Testis (tissue), 3 donors: ENCODE measurements around the gene IFNL1. TPM values are rescaled to one million over a fixed set of nuclear protein-coding genes. Genes with fewer than 3 reads are reported as not detected.

Source experiments
- DNase-seq: peaks from one replicate; pipeline ENCODE4 v3.0.0-alpha.2; 2019
- H3K27ac ChIP-seq, 2 donors: fragments of 200-600 bp; sonication (generic); one replicate each; pipeline ENCODE4 v1.5.1; 2019
- H3K27me3 ChIP-seq: fragments of 200-600 bp; sonication (generic); one replicate; pipeline ENCODE4 v1.5.1; 2019
- H3K36me3 ChIP-seq: fragments of 200-600 bp; sonication (generic); one replicate; pipeline ENCODE4 v1.5.1; 2017; ENCODE audit warnings: low read depth; ENCODE audit errors: missing control alignments
- H3K4me1 ChIP-seq: fragments of 200-600 bp; sonication (generic); one replicate; pipeline ENCODE4 v1.5.1; 2019
- H3K4me3 ChIP-seq, 2 donors: fragments of 200-600 bp; sonication (generic); one replicate each; pipeline ENCODE4 v1.5.1; 2017 to 2019
- H3K9me3 ChIP-seq: fragments of 200-600 bp; sonication (generic); one replicate; pipeline ENCODE4 v1.5.1; 2017
- POLR2A ChIP-seq: fragments of 450-650 bp; IDR thresholded peaks from one replicate; pipeline ENCODE4 v1.6.1; 2017; ENCODE audit warnings: antibody characterized with exemption, mild to moderate bottlenecking, moderate library complexity
- WGBS, 2 donors: methylation state at CpG; one replicate each; pipeline ENCODE4 v1.1.5; 2018; 5-methylcytosine and 5-hydroxymethylcytosine counted together
- intact Hi-C: fragments of 100-400 bp; cut with DNase I; formaldehyde crosslinking; loops from one replicate; pipeline ENCODE4 v1.15.1; 2023; ENCODE audit warnings: low total_unique reads
- polyA plus RNA-seq: library from polyadenylated mRNA; stranded (reverse); fragments of 350-450 nt; fragmentation: Illumina TruSeq; extraction: RNeasy Lipid Tissue Mini Kit (QIAGEN cat#74804); gene quantifications from one replicate; pipeline ENCODE4 v1.2.3, GENCODE V29; 2014; ENCODE audit warnings: low read depth, low replicate concordance; ENCODE audit not compliant: insufficient read depth
- total RNA-seq, 2 donors: library from RNA; depleted of rRNA; stranded (reverse); fragments of >200 nt; gene quantifications; one replicate each; pipeline ENCODE4 v1.2.3, GENCODE V29; 2016
- TF ChIP-seq, protein P1 (sequence below), 3 experiments: fragments of 450-650 bp in 2 of 3; fragments of 200-600 bp in 1 of 3; sonication (generic) in 1 of 3; IDR thresholded peaks; one replicate each; pipeline ENCODE4 v1.5.1; 2016 to 2019; ENCODE audit warnings: antibody characterized with exemption in 3 of 3, mild to moderate bottlenecking in 2 of 3, moderate library complexity in 1 of 3

IFNL1 gene
- total and polyA plus RNA-seq, 3 donors from 2014 or later, result not detected

DNA sequence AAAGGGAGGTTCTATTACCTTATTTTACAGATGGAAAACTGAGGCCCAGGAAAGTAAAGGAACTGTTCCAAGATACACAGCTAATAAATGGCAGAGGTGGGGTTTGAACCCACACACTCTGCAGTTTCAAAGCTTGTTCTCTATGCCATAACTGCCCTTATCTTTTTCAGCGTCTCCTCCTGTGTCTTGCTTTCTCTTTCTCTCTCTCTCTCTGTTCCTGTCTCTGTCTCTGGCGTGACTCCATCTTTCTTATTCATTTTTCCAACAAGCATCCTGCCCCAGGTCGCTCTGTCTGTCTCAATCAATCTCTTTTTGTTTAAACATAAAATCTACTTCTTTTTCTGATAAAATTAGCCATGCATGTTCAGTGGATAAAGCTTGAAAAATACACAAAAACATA lies 44.4 kb upstream of the IFNL1 start:
- Histone ChIP-seq H3K4me3 (no peak overlapping the region), H3K4me1 (no peaks in the 10 kb centered on the region), H3K36me3 (no peaks in the 10 kb centered on the region), H3K27ac (no peak overlapping the region), H3K9me3 (no peaks in the 10 kb centered on the region), H3K27me3 (no peaks in the 10 kb centered on the region)
- no peak for DNase-seq
- TF ChIP-seq, protein P1, sequence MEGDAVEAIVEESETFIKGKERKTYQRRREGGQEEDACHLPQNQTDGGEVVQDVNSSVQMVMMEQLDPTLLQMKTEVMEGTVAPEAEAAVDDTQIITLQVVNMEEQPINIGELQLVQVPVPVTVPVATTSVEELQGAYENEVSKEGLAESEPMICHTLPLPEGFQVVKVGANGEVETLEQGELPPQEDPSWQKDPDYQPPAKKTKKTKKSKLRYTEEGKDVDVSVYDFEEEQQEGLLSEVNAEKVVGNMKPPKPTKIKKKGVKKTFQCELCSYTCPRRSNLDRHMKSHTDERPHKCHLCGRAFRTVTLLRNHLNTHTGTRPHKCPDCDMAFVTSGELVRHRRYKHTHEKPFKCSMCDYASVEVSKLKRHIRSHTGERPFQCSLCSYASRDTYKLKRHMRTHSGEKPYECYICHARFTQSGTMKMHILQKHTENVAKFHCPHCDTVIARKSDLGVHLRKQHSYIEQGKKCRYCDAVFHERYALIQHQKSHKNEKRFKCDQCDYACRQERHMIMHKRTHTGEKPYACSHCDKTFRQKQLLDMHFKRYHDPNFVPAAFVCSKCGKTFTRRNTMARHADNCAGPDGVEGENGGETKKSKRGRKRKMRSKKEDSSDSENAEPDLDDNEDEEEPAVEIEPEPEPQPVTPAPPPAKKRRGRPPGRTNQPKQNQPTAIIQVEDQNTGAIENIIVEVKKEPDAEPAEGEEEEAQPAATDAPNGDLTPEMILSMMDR (IDR thresholded peaks at IDR 0.05), result no peak
- no peak for TF ChIP-seq POLR2A
- 72 to 76% methylated on average over 3 of the region's 3 CpGs for WGBS, 2 donors
- intact Hi-C loops, result no loop called here

DNA sequence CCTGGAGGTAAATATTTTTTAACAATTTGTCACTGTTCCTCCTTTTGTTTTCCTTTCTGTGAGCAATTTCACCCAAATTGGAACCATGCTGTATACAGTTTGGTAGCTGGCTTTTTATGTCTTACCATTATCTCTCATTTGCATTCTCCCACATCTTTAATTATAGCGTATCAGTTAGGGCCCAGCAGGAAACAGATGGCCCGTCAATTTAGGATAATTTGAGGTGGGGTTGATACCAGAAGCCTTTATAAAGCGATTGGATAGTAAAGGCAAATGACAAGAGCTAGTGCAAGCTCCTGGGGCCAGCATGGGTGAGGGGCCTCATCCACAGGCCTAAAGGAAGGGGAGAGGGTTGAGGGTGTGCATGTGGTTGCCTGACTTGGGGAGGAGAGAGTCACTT lies 43.7 kb upstream of the IFNL1 start:
- no peak for DNase-seq
- intact Hi-C loops, result no loop called here
- Histone ChIP-seq H3K4me3 (no peak overlapping the region), H3K9me3 (no peaks in the 10 kb centered on the region), H3K4me1 (no peaks in the 10 kb centered on the region), H3K36me3 (no peaks in the 10 kb centered on the region), H3K27me3 (no peaks in the 10 kb centered on the region), H3K27ac (no peak overlapping the region)
- no peak for TF ChIP-seq POLR2A
- TF ChIP-seq, protein P1 (IDR thresholded peaks at IDR 0.05), result no peak
- WGBS, 2 donors, result 50 to 68% methylated on average over 3 of the region's 3 CpGs

DNA sequence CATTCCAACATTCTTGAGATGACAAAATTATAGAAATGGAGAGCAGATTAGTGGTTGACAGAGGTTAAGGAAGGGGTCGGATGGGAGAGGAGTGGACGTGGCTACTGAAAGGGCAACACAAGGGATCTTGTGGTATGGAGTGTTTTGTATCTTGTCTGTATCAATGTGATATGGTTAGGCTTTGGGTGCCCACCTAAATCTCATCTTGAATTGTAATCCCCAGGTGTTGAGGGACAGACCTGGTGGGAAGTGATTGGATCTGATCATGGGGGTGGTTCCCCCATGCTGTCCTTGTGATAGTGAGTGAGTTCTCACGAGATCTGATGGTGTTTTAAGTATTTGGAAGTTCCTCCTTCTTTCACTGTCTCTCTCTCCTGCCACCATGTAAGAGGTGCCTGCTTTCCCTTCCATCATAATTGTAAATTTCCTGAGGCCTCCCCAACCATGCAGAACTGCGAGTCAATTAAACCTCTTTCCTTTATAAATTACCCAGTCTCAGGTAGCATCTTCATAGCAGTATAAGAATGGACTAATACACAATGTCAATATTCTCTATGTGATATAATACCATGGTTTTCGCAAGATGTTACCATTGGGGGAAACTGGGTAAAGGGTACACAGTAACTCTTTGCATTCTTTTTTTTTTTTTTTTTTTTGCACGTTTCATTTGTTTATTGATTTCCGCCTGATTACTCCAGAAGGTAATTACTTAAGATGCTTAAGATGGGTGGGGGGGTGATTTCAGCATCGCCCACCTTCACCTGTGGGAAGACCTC lies 42.6 kb upstream of the IFNL1 start:
- WGBS, 2 donors, result 80 to 81% methylated on average over 8 of the region's 8 CpGs
- Histone ChIP-seq H3K4me3 (no peak overlapping the region), H3K4me1 (no peaks in the 10 kb centered on the region), H3K9me3 (no peaks in the 10 kb centered on the region), H3K27ac (no peak overlapping the region), H3K27me3 (no peaks in the 10 kb centered on the region), H3K36me3 (no peaks in the 10 kb centered on the region)
- TF ChIP-seq POLR2A, result no peak
- TF ChIP-seq, protein P1 (IDR thresholded peaks at IDR 0.05), result no peak
- intact Hi-C loops, result no loop called here
- no peak for DNase-seq

DNA sequence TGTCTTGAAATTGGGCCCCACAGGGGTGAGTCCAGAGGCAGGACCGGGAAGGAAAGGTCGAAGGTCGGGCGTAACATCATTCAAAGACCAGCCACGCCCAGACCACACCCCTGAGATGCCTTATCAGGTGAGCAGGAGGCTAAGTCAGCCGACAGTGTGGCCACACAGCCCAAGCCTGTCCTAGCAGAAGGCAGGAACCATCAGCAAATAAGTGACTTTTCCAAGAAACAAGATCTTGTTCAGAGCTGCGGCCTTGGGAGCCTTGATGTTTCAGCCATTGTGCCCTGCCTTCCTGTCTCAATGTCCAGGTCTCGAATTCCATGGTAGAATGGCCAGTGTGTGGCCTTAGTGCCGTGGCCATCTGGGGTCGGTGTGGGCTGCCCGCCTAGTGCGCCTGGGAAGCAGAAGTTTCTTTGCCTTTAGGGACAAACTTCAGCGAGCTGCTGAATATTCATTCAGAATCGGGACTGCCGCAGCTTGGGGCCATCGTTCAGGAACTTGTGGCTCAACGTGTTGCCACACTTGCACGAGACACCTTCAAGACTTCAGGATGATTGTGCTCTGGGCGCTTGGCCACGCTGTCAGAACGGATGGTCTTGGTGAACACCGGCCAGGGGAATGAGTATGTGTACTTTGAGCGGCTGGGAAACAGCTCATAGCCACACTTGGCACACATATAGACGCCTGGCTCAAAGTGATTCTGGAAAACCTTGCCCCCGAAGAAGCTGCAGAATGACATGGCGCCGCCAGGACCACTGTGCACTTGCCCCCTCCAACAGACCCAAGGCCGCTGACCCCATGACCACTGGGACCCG lies 41.5 kb upstream of the IFNL1 start:
- Histone ChIP-seq H3K36me3 (no peaks in the 10 kb centered on the region), H3K4me1 (no peaks in the 10 kb centered on the region), H3K4me3 (no peak overlapping the region), H3K9me3 (no peaks in the 10 kb centered on the region), H3K27ac (no peak overlapping the region), H3K27me3 (no peaks in the 10 kb centered on the region)
- TF ChIP-seq, protein P1 (IDR thresholded peaks at IDR 0.05), result no peak
- TF ChIP-seq POLR2A, result no peak
- no peak for DNase-seq
- WGBS, 2 donors, result 77 to 82% methylated on average over 19 to 29 of the region's 29 CpGs
- intact Hi-C loops, result no loop called here
